Measurements from ENCODE around the gene DHRS4. TPM values are rescaled to one million over a fixed set of nuclear protein-coding genes. Genes with fewer than 3 reads are reported as not detected.

The DHRS4 gene
- total and polyA plus RNA-seq, 9 of the 15 experiments (the other 6 are each of a cell fraction or from before 2014, with no cell fraction given): 0.51 to 35.9 (median 10.1) TPM

DNA sequence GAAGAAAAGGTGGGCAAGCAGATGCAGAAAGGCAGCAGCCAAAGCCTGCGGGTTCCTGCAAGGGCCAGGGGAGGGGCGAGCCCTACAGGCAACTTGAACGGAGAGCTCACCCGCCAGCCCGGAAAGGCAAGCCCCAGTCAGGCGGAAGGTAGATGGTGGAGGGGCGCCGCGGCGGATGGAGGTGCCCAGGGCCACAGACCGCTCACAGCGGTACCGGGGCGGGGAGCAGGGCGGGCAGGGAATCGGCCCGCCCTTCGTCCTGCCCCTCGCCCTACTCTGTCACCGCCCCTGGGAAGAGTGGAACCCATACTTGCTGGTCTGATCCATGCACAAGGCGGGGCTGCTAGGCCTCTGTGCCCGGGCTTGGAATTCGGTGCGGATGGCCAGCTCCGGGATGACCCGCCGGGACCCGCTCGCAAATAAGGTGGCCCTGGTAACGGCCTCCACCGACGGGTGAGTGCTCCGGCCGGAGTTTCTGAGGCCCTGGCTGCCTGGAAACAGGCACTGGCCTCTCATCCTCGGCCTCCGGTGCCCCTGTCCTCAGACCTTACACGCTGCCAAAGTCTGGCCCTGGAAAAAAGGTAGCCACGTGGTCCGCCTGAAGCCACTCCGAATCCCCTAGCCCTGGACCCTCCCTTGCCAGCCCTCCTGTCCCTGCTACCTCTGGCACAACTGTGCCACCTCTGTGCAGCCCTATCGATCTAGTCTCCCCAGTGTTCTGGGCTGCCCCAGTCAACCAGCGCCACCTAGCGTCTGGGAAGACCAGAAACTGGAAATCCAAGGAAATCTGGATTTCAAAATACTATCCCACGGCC lies at the start of gene DHRS4 (continued):
- TF ChIP-seq PHF20 (IDR thresholded peaks at IDR 0.05; ENCODE audit: partially characterized antibody) (peak; percentile 69), POLR2A (conservative IDR thresholded peaks at IDR 0.05) (peak; percentile 65), ARID1B (IDR thresholded peaks at IDR 0.05) (peak; percentile 40; the same call in 1 of the 2 replicates), ZNF695 (CRISPR knock-in tag; IDR thresholded peaks at IDR 0.05) (no peak), KAT8 (IDR thresholded peaks at IDR 0.05; ENCODE audit: low read depth) (no peak), PHF8 (IDR thresholded peaks at IDR 0.05; ENCODE audit: borderline replicate concordance, low read length) (peak; percentile 87), KDM5B (IDR thresholded peaks at IDR 0.05; ENCODE audit: insufficient replicate concordance, low read depth, low read length) (peak; percentile 62), CCNT2 (IDR thresholded peaks at IDR 0.05; ENCODE audit: borderline replicate concordance, extremely low read depth, insufficient read length, low read depth, low read length) (peak; percentile 34), POLR2G (IDR thresholded peaks at IDR 0.05; ENCODE audit: low read depth, low read length) (peak; percentile 82), MIER1 (IDR thresholded peaks at IDR 0.05; ENCODE audit: low read depth) (peak; percentile 51; the same call in 1 of the 2 replicates), EP400 (IDR thresholded peaks at IDR 0.05) (peak; percentile 64; the same call in 1 of the 2 replicates), POLR2B (IDR thresholded peaks at IDR 0.05; ENCODE audit: low read depth, partially characterized antibody) (peak; percentile 41), HDAC2 (IDR thresholded peaks at IDR 0.05) (0 out of 2 replicates have a peak, but pooled peaks have one; percentile 36), TAF1 (IDR thresholded peaks at IDR 0.05; ENCODE audit: control insufficient read depth, extremely low read depth, insufficient read depth, low read length, severe bottlenecking) (peak; percentile 34), ZSCAN29 (IDR thresholded peaks at IDR 0.05) (no peak), CTBP1 (IDR thresholded peaks at IDR 0.05; ENCODE audit: borderline replicate concordance) (peak; percentile 28; the same call in 1 of the 2 replicates), TRIM28 (IDR thresholded peaks at IDR 0.05) (no peak), TEAD1 (CRISPR knock-in tag; IDR thresholded peaks at IDR 0.05) (peak in 1 of 2 experiments; percentile 37; a peak in 1 of 4 replicates), NFIC (IDR thresholded peaks at IDR 0.05) (0 out of 2 replicates have a peak, but pooled peaks have one; percentile 15), MAZ (CRISPR knock-in tag; conservative IDR thresholded peaks at IDR 0.05 in 1 of 2, IDR thresholded peaks at IDR 0.05 in 1 of 2) (peak; percentile 26 to 33; a peak in 1 of 4 replicates), RBFOX2 (IDR thresholded peaks at IDR 0.05; ENCODE audit: low read depth, low read length) (peak; percentile 78)
- TF ChIP-seq, protein P1, sequence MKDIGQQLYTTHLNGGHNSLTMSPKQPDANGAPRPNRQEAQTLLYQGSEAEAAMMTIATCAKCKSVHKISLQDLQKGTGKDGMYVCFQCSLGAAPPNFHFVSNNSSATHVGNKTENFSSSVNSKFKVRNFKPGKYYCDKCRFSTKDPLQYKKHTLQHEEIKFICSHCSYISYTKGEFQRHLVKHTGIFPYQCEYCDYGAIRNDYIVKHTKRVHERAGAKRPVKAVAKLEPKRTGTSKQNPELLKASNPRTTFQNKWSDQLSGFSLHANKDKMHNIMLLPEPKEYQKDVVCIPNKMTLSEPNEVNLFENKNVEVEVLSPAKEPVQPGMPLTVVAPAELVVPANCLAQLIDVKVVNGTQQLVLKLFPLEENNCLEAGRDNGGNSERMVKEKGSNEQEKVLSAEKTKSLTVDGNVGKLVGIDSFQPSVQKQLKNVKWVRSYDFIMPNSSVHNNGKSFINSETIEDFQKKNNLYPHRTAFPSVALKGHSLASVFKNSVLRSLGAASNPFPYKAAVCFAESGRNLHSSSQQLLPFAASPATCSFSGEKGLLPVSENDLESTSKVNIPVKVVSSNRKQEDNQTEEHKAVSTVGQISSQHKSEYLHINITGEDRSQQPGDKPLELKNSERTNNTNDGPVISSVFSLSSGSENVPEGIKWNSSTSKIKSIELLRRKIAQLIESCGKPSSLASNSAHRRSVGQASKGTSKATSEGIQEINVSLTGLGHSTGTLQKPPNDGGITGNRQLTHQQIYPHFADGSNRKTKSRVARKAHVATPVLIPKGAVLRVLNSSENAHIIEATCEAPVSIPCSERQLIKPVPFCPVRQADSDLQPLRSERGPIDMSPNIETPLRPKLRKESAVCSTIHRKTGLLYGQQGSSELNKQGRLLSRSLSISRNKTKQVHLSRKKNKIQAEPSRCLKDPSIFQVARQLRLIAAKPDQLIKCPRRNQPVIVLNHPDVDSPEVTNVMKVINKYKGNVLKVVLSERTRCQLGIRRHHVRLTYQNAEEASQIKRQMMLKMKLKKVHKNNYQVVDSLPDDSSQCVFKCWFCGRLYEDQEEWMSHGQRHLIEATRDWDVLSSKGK (CRISPR knock-in tag; IDR thresholded peaks at IDR 0.05): no peak
